GM18858 (cell line): ENCODE results near the gene CLCNKB.
"Not testable (repeated sequence)": the region's sequence is repeated elsewhere in the genome, so short reads cannot be mapped to it uniquely, and the experiment has no call there.

Experiments used
- ATAC-seq: cut with Tn5 transposase; IDR thresholded peaks from one replicate; pipeline ENCODE4 v1.9.1; 2021; ENCODE audit not compliant: unreplicated experiment

Gene CLCNKB

DNA sequence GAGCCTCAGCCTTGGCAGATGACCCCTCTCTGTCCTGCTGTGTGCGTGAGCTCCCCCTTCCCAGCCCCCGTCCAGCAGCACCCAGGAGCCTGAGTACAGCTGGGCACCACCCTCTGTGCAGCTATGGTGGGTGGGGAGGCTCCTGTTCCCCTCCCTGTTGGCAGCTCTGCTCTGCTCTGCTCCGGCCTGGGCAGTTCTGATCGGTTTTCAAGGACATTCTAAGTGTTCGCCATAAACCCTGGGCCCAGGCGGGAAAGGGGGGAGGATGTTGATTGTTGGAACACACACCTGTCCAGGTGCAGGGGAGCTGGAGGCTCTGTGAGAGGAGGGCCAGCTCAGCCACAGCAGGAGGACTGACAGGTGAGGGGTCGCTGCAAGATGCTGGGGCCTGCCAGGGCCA is at the start of gene CLCNKB:
TSS of gene CLCNKB (plus strand) at position 262 of the 400 bp plus-strand sequence. CDS start 711 bp downstream, outside the sequence.
- no peak for ATAC-seq

GRCh38 chr1:15994081-15994480 is 49.5 kb upstream of the CLCNKB start:
- no peak for ATAC-seq

DNA sequence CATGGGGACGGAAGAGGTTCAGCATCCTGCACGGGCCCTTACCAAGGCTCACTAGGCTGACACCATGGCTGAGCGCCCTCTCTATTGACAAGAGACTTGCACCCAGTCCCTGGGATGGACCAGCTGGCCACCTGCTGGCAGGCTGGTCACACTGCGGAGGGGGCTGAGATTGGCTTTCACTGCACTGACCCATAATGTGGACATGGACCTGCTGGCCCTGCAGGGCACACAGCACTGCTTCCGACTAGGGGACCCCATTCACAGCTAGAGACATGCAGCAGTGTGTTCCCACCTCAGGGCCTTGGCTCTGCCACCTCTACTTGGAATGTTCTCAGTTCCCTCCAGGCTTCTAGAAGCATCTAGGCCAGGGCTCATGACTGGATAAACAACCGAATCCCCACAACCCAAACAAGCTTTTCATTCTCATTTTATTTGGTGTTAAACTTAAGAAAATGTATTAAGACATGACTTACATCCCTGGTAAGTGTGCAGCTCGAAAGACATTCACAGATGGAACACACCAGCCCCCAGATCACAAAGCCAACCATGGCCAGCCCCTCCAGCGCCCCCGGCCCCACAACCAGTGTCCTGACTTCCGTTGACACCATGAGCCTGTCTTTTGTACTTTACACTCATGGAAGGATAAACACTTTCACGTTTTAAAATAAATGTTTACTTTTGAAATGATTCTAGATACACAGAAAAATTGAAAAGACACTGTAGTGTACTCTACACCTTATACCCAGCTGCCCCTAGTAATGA is 48.8 kb upstream of the CLCNKB start:
- no peak for ATAC-seq

- ATAC-seq: no peak
Measured at GRCh38 chr1:15997076-15997585, 46.5 kb upstream of the CLCNKB start.

- no peak for ATAC-seq
Measured at GRCh38 chr1:15997637-15998280, 45.8 kb upstream of the CLCNKB start.

GRCh38 chr1:15998929-15999328 is 44.7 kb upstream of the CLCNKB start:
- ATAC-seq: no peak

GRCh38 chr1:16001274-16001673 is 42.3 kb upstream of the CLCNKB start:
- not testable (repeated sequence) for ATAC-seq

DNA sequence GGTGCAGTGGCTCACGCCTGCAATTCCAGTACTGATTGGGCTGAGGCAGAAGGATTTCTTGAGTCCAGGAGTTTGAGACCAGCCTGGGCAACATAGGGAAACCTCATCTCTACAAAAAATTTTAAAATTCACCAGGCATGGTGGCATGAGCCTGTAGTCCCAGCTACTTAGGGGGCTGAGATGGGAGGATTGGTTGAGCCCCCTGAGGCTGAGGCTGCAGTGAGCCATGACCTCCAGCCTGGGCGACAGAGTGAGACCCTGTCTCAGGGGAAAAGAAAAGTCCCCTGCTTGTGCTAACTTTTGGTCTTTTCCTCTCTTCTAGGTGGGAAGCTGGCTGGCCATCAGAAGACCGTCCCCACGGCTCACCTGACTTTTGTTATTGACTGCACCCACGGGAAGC is 38.0 kb upstream of the CLCNKB start:
- ATAC-seq: no peak

DNA sequence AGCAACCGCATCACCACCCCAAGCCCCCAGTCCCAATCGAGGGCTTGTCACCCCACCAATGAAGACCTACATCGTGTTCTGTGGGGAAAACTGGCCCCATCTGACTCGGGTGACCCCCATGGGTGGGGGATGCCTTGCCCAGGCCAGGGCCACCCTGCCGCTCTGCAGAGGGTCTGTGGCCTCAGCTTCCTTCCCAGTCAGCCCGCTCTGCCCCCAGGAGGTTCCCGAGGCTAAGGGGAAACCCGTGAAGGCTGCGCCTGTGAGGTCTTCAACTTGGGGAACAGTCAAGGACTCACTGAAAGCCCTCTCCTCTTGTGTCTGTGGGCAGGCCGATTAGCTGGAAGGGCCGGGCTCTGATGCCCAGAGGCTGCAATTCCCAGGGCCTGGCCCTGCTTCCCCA is 37.6 kb upstream of the CLCNKB start:
- ATAC-seq: no peak

GRCh38 chr1:16006552-16007485 is 36.8 kb upstream of the CLCNKB start:
- ATAC-seq: no peak

DNA sequence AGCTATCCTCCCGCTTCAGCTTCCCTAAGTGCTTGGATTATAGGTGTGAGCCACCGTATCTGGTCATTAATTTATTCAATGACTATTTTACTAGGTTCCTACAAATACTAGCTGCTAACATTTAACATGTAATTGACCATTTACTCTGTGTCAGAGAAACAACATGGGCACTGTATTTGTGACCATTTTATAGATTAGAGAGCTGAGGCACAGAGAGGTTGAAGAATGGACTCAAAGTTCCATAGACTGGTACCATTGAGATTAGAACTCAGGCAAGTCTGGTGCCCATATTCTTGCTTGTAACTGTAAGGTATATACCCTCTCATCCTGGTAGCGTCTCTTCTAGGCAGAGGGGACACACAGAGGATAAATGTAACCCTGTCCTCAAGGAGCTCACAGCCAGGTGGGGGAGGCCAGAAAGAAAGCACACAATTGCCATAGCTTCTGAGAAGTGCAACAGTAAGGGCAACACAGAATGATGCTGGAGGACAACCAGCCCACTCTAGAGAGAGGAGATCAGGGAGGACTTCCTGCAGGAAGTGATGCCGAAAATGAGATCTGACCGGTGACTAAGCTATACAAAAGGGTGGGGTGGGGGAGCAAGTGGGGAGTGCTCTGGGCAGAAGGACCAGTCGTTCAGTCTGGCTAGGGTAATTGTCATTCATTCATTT is 35.8 kb upstream of the CLCNKB start:
- ATAC-seq: no peak

DNA sequence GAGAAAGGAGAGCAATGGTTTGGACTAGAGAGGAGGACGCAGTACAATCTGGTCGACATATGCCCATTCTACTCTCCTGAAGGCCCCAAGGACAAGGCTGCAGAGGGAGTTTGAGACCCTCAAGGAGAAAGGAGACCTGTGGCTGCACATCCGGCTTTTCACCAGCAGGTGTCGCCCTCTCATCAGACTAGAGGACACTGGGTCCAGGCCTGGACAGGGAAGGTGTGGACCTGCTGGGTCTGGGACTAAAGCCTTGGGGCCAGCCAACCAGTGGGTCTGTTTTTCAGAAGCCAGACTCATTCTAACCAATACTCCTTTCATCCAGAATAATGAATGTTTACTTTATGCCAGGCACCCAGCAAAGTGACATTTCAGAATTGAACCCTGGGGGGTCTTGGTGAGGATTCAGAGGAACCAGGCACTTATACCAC is 34.5 kb upstream of the CLCNKB start:
- no peak for ATAC-seq

DNA sequence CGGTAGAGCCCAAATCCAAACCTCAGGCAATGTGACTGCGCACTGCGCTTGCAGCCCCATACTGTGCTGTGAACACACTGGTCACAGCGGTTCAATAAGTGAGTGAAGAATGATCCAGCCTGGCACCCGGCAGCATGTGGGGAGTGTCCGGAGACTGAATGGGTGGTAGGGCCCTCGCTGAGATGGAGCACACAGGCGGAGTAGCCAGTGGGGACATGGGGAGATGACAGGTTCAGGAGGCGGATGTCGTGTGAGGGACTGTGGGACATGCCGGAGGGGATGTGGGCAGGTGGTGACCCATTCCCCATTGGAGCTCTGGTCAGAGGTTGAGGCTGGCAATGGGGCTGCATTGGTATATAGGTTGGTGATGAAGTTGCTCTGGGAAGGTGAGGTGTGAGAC is 33.9 kb upstream of the CLCNKB start:
- ATAC-seq: no peak

DNA sequence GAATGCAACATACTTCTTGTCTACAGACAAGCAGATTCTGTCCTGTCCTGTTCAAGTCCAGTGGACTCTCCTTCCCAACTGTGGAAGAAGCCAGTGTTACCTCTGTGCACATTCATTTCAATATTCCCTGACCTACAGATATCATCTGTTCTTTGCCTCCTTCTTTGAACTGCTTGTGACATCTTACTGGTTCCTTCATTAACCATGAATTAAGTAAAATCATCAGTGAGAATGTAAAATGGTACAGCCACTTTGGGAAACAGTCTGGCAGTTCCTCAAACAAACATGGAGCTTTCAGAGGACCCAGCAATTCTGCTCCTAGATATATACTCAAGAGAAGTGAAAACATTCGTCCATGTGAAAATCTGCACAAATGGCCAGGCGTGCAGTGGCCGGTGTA is 32.7 kb upstream of the CLCNKB start:
- no peak for ATAC-seq

GRCh38 chr1:16011936-16012589 is 31.5 kb upstream of the CLCNKB start:
- ATAC-seq: no peak

- ATAC-seq: no peak
Measured at GRCh38 chr1:16012590-16013219, 30.9 kb upstream of the CLCNKB start.

GRCh38 chr1:16013220-16013907 is 30.2 kb upstream of the CLCNKB start:
- no peak for ATAC-seq

GRCh38 chr1:16013908-16014258 is 29.7 kb upstream of the CLCNKB start:
- ATAC-seq: no peak
